ENCODE data around the gene HYPK.
"Not testable (repeated sequence)": the region's sequence is repeated elsewhere in the genome, so short reads cannot be mapped to it uniquely, and the experiment has no call there.

GRCh38 chr15:43825305-43825704 is 24.9 kb downstream of the HYPK start:
- TF ChIP-seq POLR2A (IDR thresholded peaks at IDR 0.05; ENCODE audit: low read length); GATA1 (IDR thresholded peaks at IDR 0.05; ENCODE audit: low read depth, low read length): not testable (repeated sequence)

Data from erythroblast (primary cell).